Neural cell (in vitro differentiated cells): ENCODE data around the gene SEC31A. TPM values are rescaled to one million over a fixed set of nuclear protein-coding genes. Genes with fewer than 3 reads are reported as not detected.

ENCODE experiments used
- H2AFZ ChIP-seq: fragments of 200-600, 300-800 bp; sonication (generic), shearing (Covaris generic); 2 replicates; pipeline ENCODE4 v1.6.0; 2014; ENCODE audit warnings: low read depth, mild to moderate bottlenecking, antibody characterized with exemption, low read length, moderate library complexity
- H3F3A ChIP-seq: fragments of 200-600 bp; shearing (Covaris generic); 2 replicates; pipeline ENCODE4 v1.6.1; 2016; ENCODE audit warnings: mild to moderate bottlenecking, moderate library complexity, mixed read lengths, antibody characterized with exemption, low read length; ENCODE audit not compliant: insufficient read depth, poor library complexity, severe bottlenecking
- H3K27ac ChIP-seq: fragments of 200-600, 300-800 bp; sonication (generic), shearing (Covaris generic); 2 replicates; pipeline ENCODE4 v1.5.1; 2014; ENCODE audit warnings: mild to moderate bottlenecking, low read length, moderate library complexity
- H3K27me3 ChIP-seq: fragments of 300-800, 200-600 bp; sonication (generic), shearing (Covaris generic); 2 replicates; pipeline ENCODE4 v1.6.0; 2014; ENCODE audit warnings: mild to moderate bottlenecking, low read depth, low read length, moderate library complexity; ENCODE audit not compliant: insufficient read depth
- H3K36me3 ChIP-seq: fragments of 300-800, 200-600 bp; sonication (generic), shearing (Covaris generic); 2 replicates; pipeline ENCODE4 v1.5.1; 2014; ENCODE audit warnings: mild to moderate bottlenecking, antibody characterized with exemption, low read length, moderate library complexity; ENCODE audit not compliant: insufficient read depth
- H3K4me2 ChIP-seq: fragments of 300-800, 200-600 bp; sonication (generic), shearing (Covaris generic); 2 replicates; pipeline ENCODE4 v1.6.0; 2014; ENCODE audit warnings: mild to moderate bottlenecking, low read length
- H3K4me3 ChIP-seq: fragments of 300-800, 200-600 bp; sonication (generic), shearing (Covaris generic); 2 replicates; pipeline ENCODE4 v1.5.1; 2014; ENCODE audit warnings: mild to moderate bottlenecking, low read length, moderate library complexity
- H3K79me2 ChIP-seq: fragments of 200-600 bp; shearing (Covaris generic); replicated peaks from 2 replicates; pipeline ENCODE4 v1.6.0; 2014; ENCODE audit warnings: mild to moderate bottlenecking, low read length, moderate library complexity; ENCODE audit not compliant: insufficient read depth
- H3K9ac ChIP-seq: fragments of 300-800, 200-600 bp; sonication (generic), shearing (Covaris generic); 2 replicates; pipeline ENCODE4 v1.6.1; 2016; ENCODE audit warnings: mild to moderate bottlenecking, low read length, mixed read lengths
- H3K9me2 ChIP-seq: fragments of 200-600 bp; shearing (Covaris generic); 2 replicates; pipeline ENCODE4 v1.6.1; 2016; ENCODE audit warnings: mild to moderate bottlenecking, low read length, mixed read lengths; ENCODE audit not compliant: insufficient read depth
- H3K9me3 ChIP-seq: fragments of 200-600, 300-800 bp; sonication (generic), shearing (Covaris generic); 2 replicates; pipeline ENCODE4 v1.6.1; 2016; ENCODE audit warnings: mild to moderate bottlenecking, mixed run types, low read length, moderate library complexity, mixed read lengths
- H4K20me1 ChIP-seq: fragments of 200-600 bp; shearing (Covaris generic); 2 replicates; pipeline ENCODE4 v1.6.1; 2016; ENCODE audit warnings: mild to moderate bottlenecking, mixed run types; ENCODE audit not compliant: insufficient read depth
- CTCF ChIP-seq: fragments of 450-650 bp; IDR thresholded peaks from 2 replicates; pipeline ENCODE4 v1.5.1; 2014; ENCODE audit warnings: antibody characterized with exemption, mild to moderate bottlenecking, moderate library complexity; ENCODE audit not compliant: poor library complexity, severe bottlenecking
- EP300 ChIP-seq: fragments of 450-650 bp; conservative IDR thresholded peaks from 2 replicates; pipeline ENCODE4 v1.6.1; 2014; ENCODE audit warnings: antibody characterized with exemption, mild to moderate bottlenecking, moderate library complexity; ENCODE audit not compliant: poor library complexity, severe bottlenecking
- EZH2 ChIP-seq: fragments of 200-600, 300-800 bp; shearing (Covaris generic), sonication (generic); IDR thresholded peaks from 2 replicates; pipeline ENCODE4 v1.6.1; 2014; ENCODE audit warnings: antibody characterized with exemption, low read length, borderline replicate concordance, mild to moderate bottlenecking; ENCODE audit not compliant: insufficient read depth, poor library complexity, severe bottlenecking
- MXI1 ChIP-seq: fragments of 450-650 bp; conservative IDR thresholded peaks from 2 replicates; pipeline ENCODE4 v1.6.1; 2014; ENCODE audit warnings: antibody characterized with exemption, mild to moderate bottlenecking; ENCODE audit not compliant: poor library complexity, severe bottlenecking
- POLR2AphosphoS5 ChIP-seq: IDR thresholded peaks from 2 replicates; pipeline ENCODE4 v1.6.1; 2012
- RAD21 ChIP-seq: fragments of 450-650 bp; conservative IDR thresholded peaks from 2 replicates; pipeline ENCODE4 v1.6.1; 2014; ENCODE audit warnings: antibody characterized with exemption, mild to moderate bottlenecking, moderate library complexity
- REST ChIP-seq: IDR thresholded peaks from 2 replicates; pipeline ENCODE4 v1.6.1; 2012; ENCODE audit warnings: borderline replicate concordance
- SMC3 ChIP-seq: fragments of 450-650 bp; conservative IDR thresholded peaks from 2 replicates; pipeline ENCODE4 v1.6.1; 2014; ENCODE audit warnings: antibody characterized with exemption, mild to moderate bottlenecking, moderate library complexity; ENCODE audit not compliant: poor library complexity
- TAF1 ChIP-seq: IDR thresholded peaks from 2 replicates; pipeline ENCODE4 v1.6.1; 2012; ENCODE audit warnings: low read depth
- polyA plus RNA-seq: library from polyadenylated mRNA; depleted of rRNA; stranded (reverse); fragments of >200 nt; gene quantifications from 2 replicates; pipeline ENCODE4 v1.2.3, GENCODE V29; 2014

The SEC31A gene
- polyA plus RNA-seq, 1 donor from 2014 or later = 139 TPM

- H3K27me3 ChIP-seq = no peaks in the 10 kb centered on the region
- no peaks in the 10 kb centered on the region for H3K36me3 ChIP-seq
- no peaks in the 10 kb centered on the region for H3K9me3 ChIP-seq
- H3K9me2 ChIP-seq = no peaks in the 10 kb centered on the region
- no peaks in the 10 kb centered on the region for H3F3A ChIP-seq
- H3K4me2 ChIP-seq = peak within 1 kb of the TSS; percentile 99
- peak within 1 kb of the TSS; percentile 99 for H3K4me3 ChIP-seq
- no peak for TF ChIP-seq EZH2
- no peak for TF ChIP-seq EP300
- peak; percentile 59 for TF ChIP-seq MXI1
- TF ChIP-seq SMC3 = no peak
- TF ChIP-seq CTCF = no peak
- TF ChIP-seq REST = peak; percentile 65
- TF ChIP-seq TAF1 = no peak
- TF ChIP-seq RAD21 = peak; percentile 39
- peak; percentile 62 for TF ChIP-seq POLR2AphosphoS5
- H4K20me1 ChIP-seq = no peaks in the 10 kb centered on the region
- H3K27ac ChIP-seq = peak within 1 kb of the TSS; percentile 69
- H3K79me2 ChIP-seq = peaks cover 30% of the 10 kb centered on the region
- H3K9ac ChIP-seq = peak within 1 kb of the TSS; percentile 84
- peak within 1 kb of the TSS; percentile 76 for H2AFZ ChIP-seq
Observed at GRCh38 chr4:82798168-82799005, 92.6 kb downstream of the SEC31A start, which contains the start of gene SCD5. Gene SCD5 (minus strand): TSS chr4:82798796. CDS start chr4:82798537, 259 bp downstream.

GRCh38 chr4:82797405-82798111 lies 93.4 kb downstream of the SEC31A start:
- Histone ChIP-seq H3K27ac (no peak overlapping the region), H3K9me2 (no peaks in the 10 kb centered on the region), H3K9me3 (no peaks in the 10 kb centered on the region), H3K27me3 (no peaks in the 10 kb centered on the region), H3K4me3 (peak overlapping the region; percentile 99), H2AFZ (no peak overlapping the region), H3F3A (no peaks in the 10 kb centered on the region), H3K79me2 (peaks cover 30% of the 10 kb centered on the region), H3K4me2 (peak overlapping the region; percentile 99), H3K36me3 (no peaks in the 10 kb centered on the region), H4K20me1 (no peaks in the 10 kb centered on the region), H3K9ac (peak overlapping the region; percentile 84)
- TF ChIP-seq TAF1 = no peak
- no peak for TF ChIP-seq CTCF
- TF ChIP-seq SMC3 = no peak
- peak; percentile 42 for TF ChIP-seq MXI1
- TF ChIP-seq EZH2 = no peak
